Measurements from ENCODE around the gene PTPRO. TPM values are rescaled to one million over a fixed set of nuclear protein-coding genes. Genes with fewer than 3 reads are reported as not detected.

PTPRO gene
- total and polyA plus RNA-seq, 3 donors from 2014 or later: 1.1 to 1.9 (median 1.6) TPM

GRCh38 chr12:15405606-15406005 is 83.3 kb downstream of the PTPRO start:
- Histone ChIP-seq H3K9me3 (no peaks in the 10 kb centered on the region), H3K4me3 (no peak overlapping the region), H3K27me3 (no peaks in the 10 kb centered on the region), H3K4me1 (no peaks in the 10 kb centered on the region), H3K27ac (no peak overlapping the region), H3K36me3 (ENCODE audit: low read depth, missing control alignments) (no peaks in the 10 kb centered on the region)
- no peak for TF ChIP-seq CTCF (IDR thresholded peaks at IDR 0.05)
- TF ChIP-seq POLR2A (IDR thresholded peaks at IDR 0.05): no peak
- intact Hi-C loops (cut with DNase I; ENCODE audit: low total_unique reads): no loop called here
- 85 to 91% methylated on average over 2 of the region's 2 CpGs for WGBS, 2 donors
- DNase-seq: no peak

- Histone ChIP-seq H3K4me3 (no peak overlapping the region), H3K27me3 (no peaks in the 10 kb centered on the region), H3K9me3 (no peaks in the 10 kb centered on the region), H3K4me1 (no peaks in the 10 kb centered on the region), H3K36me3 (ENCODE audit: low read depth, missing control alignments) (no peaks in the 10 kb centered on the region), H3K27ac (no peak overlapping the region)
- intact Hi-C loops (cut with DNase I; ENCODE audit: low total_unique reads): no loop called here
- WGBS, 2 donors: 75 to 76% methylated on average over 2 of the region's 2 CpGs
- DNase-seq: no peak
- no peak for TF ChIP-seq CTCF (IDR thresholded peaks at IDR 0.05)
- no peak for TF ChIP-seq POLR2A (IDR thresholded peaks at IDR 0.05)
Measured at GRCh38 chr12:15407025-15407424, 84.7 kb downstream of the PTPRO start.

GRCh38 chr12:15411842-15412241 is 89.5 kb downstream of the PTPRO start:
- Histone ChIP-seq H3K9me3 (no peaks in the 10 kb centered on the region), H3K27me3 (no peaks in the 10 kb centered on the region), H3K4me1 (no peaks in the 10 kb centered on the region), H3K27ac (no peak overlapping the region), H3K36me3 (ENCODE audit: low read depth, missing control alignments) (no peaks in the 10 kb centered on the region), H3K4me3 (no peak overlapping the region)
- DNase-seq: no peak
- WGBS, 2 donors: 44 to 54% methylated on average over 3 of the region's 3 CpGs
- no peak for TF ChIP-seq CTCF (IDR thresholded peaks at IDR 0.05)
- no peak for TF ChIP-seq POLR2A (IDR thresholded peaks at IDR 0.05)
- intact Hi-C loops (cut with DNase I; ENCODE audit: low total_unique reads): no loop called here

- H3K27ac ChIP-seq: no peak overlapping the region
- H3K36me3 ChIP-seq (ENCODE audit: low read depth, missing control alignments): no peaks in the 10 kb centered on the region
- no peaks in the 10 kb centered on the region for H3K27me3 ChIP-seq
- DNase-seq: no peak
- no peaks in the 10 kb centered on the region for H3K4me1 ChIP-seq
- H3K9me3 ChIP-seq: no peaks in the 10 kb centered on the region
- intact Hi-C loops (cut with DNase I; ENCODE audit: low total_unique reads): no loop called here
- H3K4me3 ChIP-seq: no peak overlapping the region
- 91 to 94% methylated on average over 3 of the region's 3 CpGs for WGBS, 2 donors
- TF ChIP-seq POLR2A (IDR thresholded peaks at IDR 0.05) (no peak), CTCF (IDR thresholded peaks at IDR 0.05) (no peak)
Measured at GRCh38 chr12:15417691-15418090, 95.4 kb downstream of the PTPRO start.

GRCh38 chr12:15423629-15424028 is 101.3 kb downstream of the PTPRO start:
- Histone ChIP-seq H3K27ac (no peak overlapping the region), H3K36me3 (ENCODE audit: low read depth, missing control alignments) (no peaks in the 10 kb centered on the region), H3K9me3 (no peaks in the 10 kb centered on the region), H3K27me3 (no peaks in the 10 kb centered on the region), H3K4me1 (no peaks in the 10 kb centered on the region), H3K4me3 (no peak overlapping the region)
- intact Hi-C loops (cut with DNase I; ENCODE audit: low total_unique reads): no loop called here
- WGBS, 2 donors: 59 to 71% methylated on average over 2 of the region's 2 CpGs
- no peak for DNase-seq
- TF ChIP-seq POLR2A (IDR thresholded peaks at IDR 0.05) (no peak), CTCF (IDR thresholded peaks at IDR 0.05) (no peak)
